Activated CD8-positive, alpha-beta memory T cell treated with anti-CD3 and anti-CD28 coated beads, Interleukin-2, amount 50 U/mL, for 48 hours (primary cell): Measurements from ENCODE around the gene ZNF92.
"Not testable (repeated sequence)": the region's sequence is repeated elsewhere in the genome, so short reads cannot be mapped to it uniquely, and the experiment has no call there.

ENCODE experiments used
- DNase-seq: peaks from one replicate; pipeline ENCODE4 v3.0.0-alpha.2; 2020

ZNF92 gene

GRCh38 chr7:65373608-65374351, at the start of gene ZNF92:
Gene ZNF92, plus strand, starts transcription at chr7:65373855. Its CDS starts 143 bp downstream, at chr7:65373998.
- peak; percentile 94 for DNase-seq

- no peak for DNase-seq
Measured at GRCh38 chr7:65325793-65326432, 47.7 kb upstream of the ZNF92 start.

- DNase-seq: no peak
Measured at GRCh38 chr7:65338346-65338745, 35.3 kb upstream of the ZNF92 start.

- DNase-seq: no peak
Measured at GRCh38 chr7:65339257-65339656, 34.4 kb upstream of the ZNF92 start.

GRCh38 chr7:65342723-65343629, 30.7 kb upstream of the ZNF92 start:
- no peak for DNase-seq

- not testable (repeated sequence) for DNase-seq
Measured at GRCh38 chr7:65344541-65344940, 29.1 kb upstream of the ZNF92 start.

GRCh38 chr7:65354263-65354662, 19.4 kb upstream of the ZNF92 start:
- DNase-seq: no peak

- DNase-seq: no peak
Measured at GRCh38 chr7:65369843-65370242, 3.8 kb upstream of the ZNF92 start.

- no peak for DNase-seq
Measured at GRCh38 chr7:65371468-65371867, 2.2 kb upstream of the ZNF92 start.

- DNase-seq: no peak
Measured at GRCh38 chr7:65379318-65379717, 5.7 kb downstream of the ZNF92 start.

- no peak for DNase-seq
Measured at GRCh38 chr7:65381742-65382141, 8.1 kb downstream of the ZNF92 start.

GRCh38 chr7:65382452-65382851, 8.8 kb downstream of the ZNF92 start:
- no peak for DNase-seq

- DNase-seq: no peak
Measured at GRCh38 chr7:65387891-65388290, 14.2 kb downstream of the ZNF92 start.

- no peak for DNase-seq
Measured at GRCh38 chr7:65390588-65390987, 16.9 kb downstream of the ZNF92 start.

- no peak for DNase-seq
Measured at GRCh38 chr7:65397730-65398142, 24.1 kb downstream of the ZNF92 start.

- DNase-seq: not testable (repeated sequence)
Measured at GRCh38 chr7:65398671-65399070, 25.0 kb downstream of the ZNF92 start.

- DNase-seq: not testable (repeated sequence)
Measured at GRCh38 chr7:65399101-65399500, 25.4 kb downstream of the ZNF92 start.

GRCh38 chr7:65404020-65404419, 30.4 kb downstream of the ZNF92 start:
- no peak for DNase-seq

GRCh38 chr7:65406706-65407105, 33.1 kb downstream of the ZNF92 start:
- not testable (repeated sequence) for DNase-seq

- no peak for DNase-seq
Measured at GRCh38 chr7:65409363-65409762, 35.7 kb downstream of the ZNF92 start.

- no peak for DNase-seq
Measured at GRCh38 chr7:65411249-65411648, 37.6 kb downstream of the ZNF92 start.

- DNase-seq: no peak
Measured at GRCh38 chr7:65422670-65423069, 49.0 kb downstream of the ZNF92 start.

GRCh38 chr7:65423286-65423685, 49.6 kb downstream of the ZNF92 start:
- not testable (repeated sequence) for DNase-seq
